HG03469 (cell line): Measurements from ENCODE around the gene GMPR.
"Not testable (repeated sequence)": the region's sequence is repeated elsewhere in the genome, so short reads cannot be mapped to it uniquely, and the experiment has no call there.

ENCODE experiments used
- ATAC-seq: cut with Tn5 transposase; IDR thresholded peaks from one replicate; pipeline ENCODE4 v1.9.1; 2021; ENCODE audit warnings: mild to moderate bottlenecking, moderate library complexity, moderate number of reproducible peaks; ENCODE audit not compliant: unreplicated experiment

Gene GMPR

DNA sequence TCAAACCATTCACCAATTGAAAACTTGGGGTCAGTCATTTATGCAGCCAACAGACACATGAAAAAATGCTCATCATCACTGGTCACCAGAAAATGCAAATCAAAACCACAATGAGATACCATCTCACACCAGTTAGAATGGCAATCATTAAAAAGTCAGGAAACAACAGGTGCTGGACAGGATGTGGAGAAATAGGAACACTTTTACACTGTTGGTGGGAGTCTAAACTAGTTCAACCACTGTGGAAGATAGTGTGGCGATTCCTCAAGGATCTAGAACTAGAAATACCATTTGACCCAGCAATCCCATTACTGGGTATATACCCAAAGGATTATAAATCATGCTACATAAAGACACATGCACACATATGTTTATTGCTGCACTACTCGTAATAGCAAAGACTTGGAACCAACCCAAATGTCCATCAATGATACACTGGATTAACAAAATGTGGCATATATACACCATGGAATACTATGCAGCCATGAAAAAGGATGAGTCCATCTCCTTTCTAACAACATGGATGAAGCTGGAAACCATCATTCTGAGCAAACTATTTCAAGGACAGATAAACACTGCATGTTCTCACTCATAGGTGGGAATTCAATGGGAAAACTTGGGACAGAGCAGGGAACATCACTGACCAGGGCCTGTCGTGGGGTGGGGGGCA, 13.2 kb upstream of the GMPR start:
- ATAC-seq: not testable (repeated sequence)

DNA sequence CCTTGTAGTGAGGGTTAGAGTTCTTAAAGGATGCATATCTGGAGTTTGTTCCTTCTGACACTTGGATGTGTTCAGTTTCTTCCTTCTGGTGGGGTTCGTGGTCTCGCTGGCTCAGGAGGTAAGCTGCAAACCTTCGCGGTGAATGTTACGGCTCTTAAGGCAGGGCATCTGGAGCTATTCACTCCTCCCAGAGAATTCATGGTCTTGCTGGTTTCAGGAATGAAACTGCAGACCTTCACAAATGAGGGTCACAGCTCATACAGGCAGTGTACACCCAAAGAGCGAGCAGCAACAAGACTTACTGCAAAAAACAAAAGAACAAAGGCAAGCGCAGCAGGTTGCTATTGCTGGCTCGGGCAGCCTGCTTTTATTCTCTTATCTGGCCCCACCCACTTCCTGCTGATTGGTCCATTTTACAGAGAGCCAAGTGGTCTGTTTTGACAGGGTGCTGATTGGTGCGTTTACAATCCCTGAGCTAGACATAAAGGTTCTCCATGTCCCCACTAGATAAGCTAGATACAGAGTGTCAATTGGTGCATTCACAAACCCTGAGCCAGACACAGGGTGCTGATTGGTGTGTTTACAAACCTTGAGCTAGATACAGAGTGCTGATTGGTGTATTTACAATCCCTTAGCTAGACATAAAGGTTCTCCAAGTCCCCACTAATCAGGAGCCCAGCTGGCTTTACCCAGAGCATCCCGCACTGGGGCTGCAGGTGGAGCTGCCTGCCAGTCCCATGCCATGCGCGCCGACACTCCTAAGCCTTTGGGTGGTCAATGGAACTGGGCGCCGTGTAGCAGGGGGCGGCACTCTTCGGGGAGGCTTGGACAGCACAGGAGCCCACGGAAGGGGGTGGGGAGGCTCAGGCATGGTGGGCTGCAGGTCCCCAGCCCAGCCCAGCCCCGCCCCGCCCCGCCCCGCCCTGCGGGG, 12.0 kb upstream of the GMPR start:
- ATAC-seq: not testable (repeated sequence)

DNA sequence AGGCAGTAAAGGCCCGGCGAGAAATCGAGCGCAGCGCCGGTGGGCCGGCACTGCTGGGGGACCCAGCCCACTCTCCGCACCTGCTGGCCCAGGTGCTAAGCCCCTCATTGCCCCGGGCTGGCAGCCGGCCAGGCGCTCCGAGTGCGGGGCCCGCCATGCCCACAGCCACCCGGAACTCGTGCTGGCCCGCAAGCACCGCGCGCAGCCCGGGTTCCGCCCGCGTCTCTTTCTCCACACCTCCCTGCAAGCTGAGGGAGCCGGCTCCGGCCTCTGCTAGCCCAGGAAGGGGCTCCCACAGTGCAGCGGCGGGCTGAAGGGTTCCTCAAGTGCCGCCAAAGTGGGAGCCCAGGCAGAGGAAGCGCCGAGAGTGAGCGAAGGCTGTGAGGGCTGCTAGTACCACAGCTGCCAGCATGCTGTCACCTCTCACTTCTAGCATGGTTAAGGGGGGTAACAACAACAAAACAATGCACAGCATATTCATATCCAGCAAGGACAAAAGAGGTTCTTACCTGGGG, 11.3 kb upstream of the GMPR start:
- ATAC-seq: no peak

DNA sequence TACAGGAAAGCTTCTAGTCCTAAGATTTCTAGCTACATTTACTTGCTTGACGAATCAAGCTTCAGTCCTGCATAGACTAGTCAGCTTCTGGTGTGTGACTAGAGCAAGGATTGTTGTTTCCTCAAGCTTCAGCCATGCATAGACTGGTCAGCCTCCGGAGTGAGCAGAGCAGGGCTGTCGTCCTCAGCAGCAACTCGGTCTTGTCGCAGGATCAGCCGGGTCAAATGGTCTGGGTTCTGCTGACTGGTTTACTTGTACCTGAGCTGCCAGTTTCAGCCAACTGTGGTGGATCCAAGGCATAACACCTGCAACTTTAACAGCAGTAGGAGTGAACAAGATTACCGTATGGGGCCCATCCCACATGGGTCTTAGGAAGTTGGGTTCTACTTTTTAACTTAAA, 10.8 kb upstream of the GMPR start:
- no peak for ATAC-seq

DNA sequence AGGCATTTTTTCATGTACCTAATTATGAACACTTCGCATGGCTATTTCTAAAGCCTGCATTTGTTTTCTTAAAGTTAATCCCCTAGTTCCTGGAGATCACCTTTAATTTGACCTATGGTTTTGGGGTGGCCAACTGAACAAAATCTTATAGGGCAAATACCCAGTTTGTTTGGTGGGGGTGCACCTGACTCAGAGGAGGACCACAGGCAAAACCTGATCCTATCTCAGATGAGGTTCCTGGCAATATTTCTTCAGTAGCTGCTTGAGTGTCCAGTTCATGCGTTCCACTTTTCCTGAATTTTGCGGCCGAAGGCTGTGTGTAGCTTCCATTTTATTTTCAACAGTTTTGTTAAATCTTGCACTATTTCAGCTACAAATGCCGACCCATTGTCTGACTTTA, 10.3 kb upstream of the GMPR start:
- ATAC-seq: no peak

DNA sequence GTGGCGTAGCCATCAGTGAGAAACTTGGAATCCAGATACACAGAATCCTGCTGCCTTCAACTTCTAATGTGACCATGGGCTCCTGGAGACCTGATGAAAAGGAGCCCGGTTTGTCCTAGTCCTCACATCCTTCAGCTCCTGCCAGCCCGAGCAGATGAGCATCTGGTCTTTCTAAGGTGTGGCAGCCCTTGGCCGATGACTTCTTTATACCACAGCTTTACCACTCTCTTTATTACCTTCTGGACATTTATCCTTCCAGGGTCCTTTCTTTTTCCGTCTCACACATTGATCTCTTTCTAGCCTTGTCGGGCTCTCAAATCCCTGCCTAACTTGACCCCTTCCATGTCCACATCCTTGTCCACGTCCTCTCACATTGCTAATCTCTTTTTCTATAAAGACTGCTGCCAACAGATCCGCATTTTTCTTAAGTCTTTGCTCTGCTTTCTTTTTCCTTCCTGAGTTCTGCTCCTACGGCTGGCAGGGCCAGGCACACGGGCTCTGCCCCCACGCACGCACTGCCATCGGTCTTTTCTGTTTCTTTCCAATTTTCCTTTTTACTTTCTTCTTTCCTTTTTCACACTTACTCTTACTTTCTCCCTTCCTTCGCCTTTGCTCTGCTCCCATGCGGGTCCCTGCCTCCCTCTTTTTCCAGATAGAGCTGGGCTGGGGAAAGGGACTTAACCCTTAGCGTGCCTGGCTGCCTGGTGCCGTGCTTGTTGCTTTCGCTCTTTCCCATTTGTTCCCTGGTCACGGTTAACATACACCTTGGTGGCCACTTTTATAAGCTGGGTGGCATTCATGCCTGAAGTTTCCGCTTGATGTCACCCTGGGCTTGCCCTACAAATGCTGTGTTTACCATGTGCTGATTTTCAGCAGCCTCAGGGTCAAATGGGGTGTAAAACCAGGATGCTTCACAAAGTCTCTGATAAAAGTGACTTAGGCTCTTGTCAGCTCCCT, 9.4 kb upstream of the GMPR start:
- no peak for ATAC-seq

DNA sequence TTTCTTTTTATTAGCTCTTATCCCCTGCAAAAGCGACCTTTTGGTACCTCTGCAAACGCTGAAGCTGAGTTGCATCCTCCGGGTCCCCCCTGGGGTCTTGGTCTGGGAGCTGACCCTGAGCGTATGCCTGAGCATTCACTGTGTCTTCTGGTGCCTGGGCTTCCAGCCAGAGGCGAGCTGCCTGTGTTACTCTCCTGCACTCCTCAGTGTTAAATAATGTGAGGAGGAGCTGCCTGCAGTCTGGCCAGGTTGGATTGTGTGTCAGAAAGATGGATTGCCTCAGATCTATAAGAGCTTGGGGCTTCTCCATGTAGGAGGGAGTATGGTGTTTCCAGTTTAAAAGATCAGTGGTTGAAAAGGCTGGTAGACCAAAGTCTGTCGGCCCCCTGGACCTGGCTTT, 8.7 kb upstream of the GMPR start:
- no peak for ATAC-seq

DNA sequence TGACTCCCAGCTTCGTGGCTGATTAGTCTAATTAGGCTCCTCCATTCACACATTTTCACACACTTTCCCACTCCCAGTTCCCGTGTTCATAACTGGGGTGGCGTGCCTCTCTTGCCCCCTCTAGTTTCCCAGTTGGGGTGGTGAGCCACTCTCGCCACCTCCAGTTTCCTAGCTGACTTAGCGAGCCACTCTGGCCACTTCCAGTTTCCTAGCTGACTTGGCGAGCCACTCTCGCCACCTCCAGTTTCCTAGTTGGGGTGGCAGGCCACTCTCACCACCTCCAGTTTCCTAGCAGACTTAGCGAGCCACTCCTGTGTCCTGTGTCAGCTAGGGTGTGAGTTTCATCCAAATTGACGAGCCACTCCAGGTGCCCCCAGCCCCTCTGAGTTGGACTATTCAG, 7.4 kb upstream of the GMPR start:
- no peak for ATAC-seq

DNA sequence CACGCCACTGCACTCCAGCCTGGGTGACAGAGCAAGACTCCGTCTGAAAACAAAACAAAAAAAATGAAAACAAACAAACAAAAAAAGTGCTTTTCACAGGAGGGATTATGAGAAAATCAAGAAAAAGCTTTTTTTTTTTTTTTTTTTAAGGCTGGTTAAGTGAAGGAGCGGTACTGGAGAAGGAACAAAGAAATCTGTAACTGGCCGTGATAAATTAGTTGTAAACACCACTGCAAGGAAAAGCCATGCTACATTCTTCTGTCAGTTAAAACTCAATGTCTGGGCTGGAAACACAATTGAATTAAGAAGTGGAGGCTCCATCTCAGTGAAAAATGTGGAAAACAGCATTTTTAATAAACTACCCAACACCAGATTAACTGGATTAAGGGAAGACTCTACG, 6.3 kb upstream of the GMPR start:
- ATAC-seq: no peak

DNA sequence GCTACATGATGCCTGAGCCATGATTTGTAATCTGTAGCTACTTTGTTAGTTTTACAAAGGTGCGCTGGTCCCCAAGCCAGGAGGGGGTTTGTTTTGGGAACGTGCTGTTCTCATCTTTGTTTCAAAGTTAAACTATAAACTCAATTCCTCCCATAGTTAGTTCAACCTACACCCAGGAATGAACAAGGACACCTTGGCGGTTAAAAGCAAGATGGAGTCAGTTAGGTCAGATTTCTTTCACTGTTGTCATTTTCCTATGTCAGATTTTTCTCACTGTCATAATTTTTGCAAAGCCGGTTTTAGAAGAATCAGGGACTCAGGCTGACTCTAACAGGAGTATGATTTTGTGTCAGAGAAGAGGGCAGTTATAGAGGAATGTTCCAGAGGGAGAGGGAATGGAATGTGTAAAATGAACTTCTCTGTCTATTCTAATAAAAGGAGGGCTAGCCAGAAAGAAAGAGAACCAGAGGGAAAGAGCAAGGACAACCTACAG, 2.3 kb upstream of the GMPR start:
- no peak for ATAC-seq

DNA sequence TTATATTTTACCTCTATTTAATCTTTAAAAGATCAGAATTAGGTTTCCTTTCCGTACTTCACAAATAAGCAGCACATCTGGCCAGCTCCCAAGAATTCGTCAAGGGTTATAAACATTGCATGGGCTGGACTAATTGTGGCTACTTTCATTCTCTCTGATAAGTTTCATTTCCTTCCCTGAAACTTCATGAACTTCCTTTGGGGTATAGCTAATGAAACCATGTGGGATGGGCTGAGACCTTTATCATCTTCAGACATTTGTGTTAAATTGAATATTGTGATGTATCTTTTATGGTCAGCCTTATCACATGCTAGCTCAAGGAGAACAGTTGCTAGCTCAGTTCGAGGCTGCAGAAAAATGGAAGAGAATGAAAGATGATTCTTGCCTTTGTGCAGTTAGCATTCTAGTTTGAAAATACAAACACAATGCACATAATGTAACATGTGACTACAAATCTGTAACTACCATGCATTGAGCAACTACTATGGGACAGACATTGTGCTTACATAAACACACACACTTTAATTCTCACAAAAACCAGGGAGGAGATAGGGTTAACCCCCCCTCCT, 1.7 kb upstream of the GMPR start:
- peak; percentile 42 for ATAC-seq

DNA sequence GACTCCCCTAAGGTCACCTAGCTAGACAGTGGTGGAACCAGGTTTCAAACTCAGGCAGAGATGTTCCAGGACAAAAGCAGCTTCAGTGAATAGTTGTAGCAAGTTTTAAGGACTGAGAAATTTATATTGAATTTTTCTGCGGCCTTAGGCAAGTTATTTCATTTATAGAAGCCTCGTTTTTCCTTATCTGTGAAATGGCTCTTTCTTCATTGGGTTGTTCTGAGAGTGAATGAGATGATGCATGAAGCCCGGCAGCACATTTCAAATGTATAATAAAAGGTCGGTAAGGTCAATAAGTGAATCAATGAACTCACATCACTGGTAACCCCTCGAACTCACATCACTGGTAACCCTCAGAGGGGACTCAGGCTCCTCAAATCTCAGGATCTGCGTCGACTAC, 1.1 kb upstream of the GMPR start:
- no peak for ATAC-seq

DNA sequence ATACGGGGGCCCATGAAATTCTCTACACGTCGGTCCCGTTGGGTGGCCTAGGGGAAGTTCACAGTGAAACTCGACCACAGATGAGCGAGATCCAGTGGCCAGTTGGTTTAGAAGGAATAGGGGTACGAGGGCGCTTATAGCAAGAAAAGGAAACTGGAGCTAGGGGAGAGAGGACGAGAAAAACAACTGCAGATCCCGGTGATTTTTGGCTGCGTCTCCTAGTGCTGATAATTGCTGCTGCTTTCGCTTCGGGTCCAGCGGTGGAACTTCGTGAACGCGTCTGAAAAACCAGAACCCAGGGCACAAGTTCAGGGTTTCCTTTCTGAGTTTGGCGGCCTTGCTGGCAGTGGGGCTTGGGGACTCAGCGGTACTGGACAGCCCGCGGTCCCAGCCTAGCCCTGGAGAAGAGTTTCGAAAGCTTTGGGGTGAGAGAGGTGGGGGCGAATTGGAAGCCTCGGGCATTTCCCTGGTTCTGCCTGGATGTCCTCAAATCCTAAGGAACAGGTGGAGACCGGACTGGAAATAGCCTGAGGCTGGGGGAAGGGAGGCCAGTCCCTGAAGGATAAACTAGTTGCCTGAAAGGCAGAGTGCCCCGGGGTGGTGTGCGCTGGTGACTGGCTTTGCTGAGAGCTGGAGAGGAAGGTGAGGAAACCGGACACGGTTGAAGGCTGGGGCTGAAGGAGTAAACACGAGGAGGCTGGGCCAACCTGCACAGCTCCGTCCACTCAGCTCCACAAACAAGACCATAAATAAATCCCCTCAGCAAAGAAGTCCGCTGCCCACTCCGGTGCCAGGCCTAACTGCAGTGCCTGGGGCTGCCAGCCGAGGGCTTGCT, 793 bp downstream of the GMPR start:
- no peak for ATAC-seq

DNA sequence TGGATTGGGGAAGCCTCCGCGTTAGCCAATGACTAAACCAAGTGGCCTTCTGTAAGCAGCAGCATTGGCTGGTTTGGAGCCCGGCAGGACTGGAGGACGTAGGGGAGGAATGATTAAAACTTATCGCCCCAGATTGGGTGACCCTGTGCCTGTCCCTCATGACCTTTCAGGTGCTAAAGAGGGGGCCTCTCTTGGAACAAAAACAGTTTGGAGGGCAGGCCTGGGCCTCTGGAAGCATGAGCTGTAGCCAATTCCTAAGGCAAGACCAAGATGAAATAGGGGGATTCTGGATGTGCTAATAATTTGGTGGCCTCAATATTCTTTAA, 1.4 kb downstream of the GMPR start:
- ATAC-seq: no peak

DNA sequence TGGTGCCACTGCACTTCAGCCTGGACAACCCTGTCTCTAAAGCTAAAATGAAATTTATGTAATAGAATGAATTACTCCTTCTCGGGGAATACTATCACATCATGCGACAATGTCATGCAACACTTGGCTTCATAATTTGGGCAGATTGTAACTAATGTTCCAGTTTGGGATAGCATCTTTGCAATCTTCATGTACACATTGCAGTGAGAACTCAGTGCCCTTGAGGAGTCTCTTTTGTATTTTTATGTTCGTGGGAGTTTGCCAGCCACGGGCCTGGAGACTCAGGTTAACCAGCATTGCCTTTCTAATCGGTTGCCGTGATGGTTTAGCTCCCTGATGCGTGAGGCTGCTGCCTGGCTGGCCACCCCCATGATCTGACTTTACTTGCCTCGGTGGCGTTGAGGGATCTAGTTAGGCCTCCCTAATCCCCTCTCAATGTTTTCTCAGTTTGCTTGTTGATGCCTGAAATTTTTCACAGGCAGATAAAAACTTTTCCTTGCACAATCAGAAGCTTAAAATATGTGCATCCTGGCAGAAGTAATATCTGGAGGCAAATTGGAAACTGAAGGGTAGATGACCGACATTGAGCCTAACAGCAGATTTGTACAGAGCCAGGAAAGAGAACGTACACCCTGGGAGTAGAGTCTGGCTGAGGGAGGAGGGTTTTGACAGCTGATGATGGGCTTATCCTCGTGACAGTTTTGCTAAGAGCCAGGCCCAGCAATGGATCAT, 2.4 kb downstream of the GMPR start:
- ATAC-seq: no peak

DNA sequence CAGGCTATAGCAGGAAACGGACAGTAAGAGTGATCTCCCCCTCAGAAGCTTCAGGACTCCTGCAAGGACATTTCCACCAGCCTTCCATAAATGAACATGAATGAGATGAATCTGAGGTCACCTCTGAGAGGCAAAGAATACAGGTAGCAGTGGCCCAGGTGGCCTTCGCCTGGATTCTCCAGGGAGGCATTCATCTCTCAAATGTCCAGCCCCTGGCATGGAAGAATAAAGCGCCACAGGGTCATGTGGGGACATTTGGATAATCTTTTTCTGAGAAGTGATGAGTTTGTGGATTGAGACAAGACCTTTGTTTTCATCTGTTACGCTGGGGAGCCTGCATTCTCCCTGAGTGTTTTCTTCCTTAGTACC, 2.9 kb downstream of the GMPR start:
- ATAC-seq: no peak

DNA sequence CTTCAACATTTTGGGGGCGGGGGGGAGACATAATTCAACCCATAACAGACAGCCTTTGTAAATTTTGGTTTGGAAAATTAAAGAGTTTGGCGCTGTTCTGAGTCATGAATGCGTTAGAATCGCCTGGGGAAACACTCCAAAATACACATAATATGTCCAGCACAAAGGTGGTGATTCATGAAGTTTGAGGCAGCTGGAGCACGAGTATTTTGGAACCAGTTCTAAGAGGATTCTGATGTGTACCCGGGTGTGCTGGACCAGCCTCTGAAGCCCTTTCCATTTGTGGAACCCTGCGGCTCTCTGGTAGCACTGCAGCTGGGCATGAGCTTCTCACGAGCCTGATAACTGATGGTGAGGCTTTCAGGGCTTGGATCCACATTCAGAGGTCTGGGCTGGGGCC, 4.7 kb downstream of the GMPR start:
- no peak for ATAC-seq

DNA sequence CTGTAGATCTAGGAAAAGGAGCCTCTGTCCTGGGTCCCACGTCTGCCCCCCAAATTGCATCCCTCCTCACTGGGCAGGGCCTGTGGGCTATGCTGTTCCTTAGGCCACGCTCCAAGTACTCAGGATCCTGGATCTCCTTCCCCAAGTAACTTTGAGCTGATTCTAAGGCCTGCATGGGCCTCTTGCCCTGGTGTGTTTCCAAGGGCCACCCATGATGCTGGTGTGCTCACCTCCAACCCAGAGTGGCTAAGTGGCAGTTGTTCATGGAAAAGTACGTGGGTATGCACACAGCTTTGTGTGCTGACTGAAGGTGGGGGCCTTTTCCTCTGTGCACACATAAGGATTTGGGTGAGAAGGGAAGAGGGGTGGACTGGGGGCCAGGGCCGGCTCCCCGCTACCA, 5.3 kb downstream of the GMPR start:
- ATAC-seq: no peak

DNA sequence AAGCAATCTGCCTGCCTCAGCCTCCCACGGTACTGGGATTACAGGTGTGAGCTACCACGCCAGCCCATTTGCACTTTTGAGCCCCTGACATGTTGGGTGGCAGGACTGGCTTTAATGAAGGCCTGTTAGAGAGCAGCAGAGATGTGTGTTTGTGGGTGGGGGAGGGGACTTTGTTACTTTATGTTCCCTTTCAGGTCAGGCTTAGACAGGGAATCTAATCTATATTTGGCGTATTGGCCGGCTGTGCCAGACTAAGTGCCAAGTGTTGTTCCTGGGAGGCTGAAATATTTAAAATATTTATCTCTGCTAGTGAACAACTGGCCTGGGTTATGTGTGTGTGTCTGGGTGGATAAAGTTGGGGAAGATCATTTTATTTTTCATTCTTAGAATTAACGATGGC, 6.1 kb downstream of the GMPR start:
- ATAC-seq: no peak
